ENCODE data around the gene SEC24C.

GRCh38 chr10:73774637-73775036 lies 30.5 kb downstream of the SEC24C start:
- TF ChIP-seq EZH2 (IDR thresholded peaks at IDR 0.05; ENCODE audit: borderline replicate concordance, low read depth, low read length, poor library complexity, severe bottlenecking) (no peak), CTCF (conservative IDR thresholded peaks at IDR 0.05; ENCODE audit: low read depth, low read length) (no peak)
